ENCODE measurements around the gene PSPH.
"Not testable (repeated sequence)": the region's sequence is repeated elsewhere in the genome, so short reads cannot be mapped to it uniquely, and the experiment has no call there.

The PSPH gene

DNA sequence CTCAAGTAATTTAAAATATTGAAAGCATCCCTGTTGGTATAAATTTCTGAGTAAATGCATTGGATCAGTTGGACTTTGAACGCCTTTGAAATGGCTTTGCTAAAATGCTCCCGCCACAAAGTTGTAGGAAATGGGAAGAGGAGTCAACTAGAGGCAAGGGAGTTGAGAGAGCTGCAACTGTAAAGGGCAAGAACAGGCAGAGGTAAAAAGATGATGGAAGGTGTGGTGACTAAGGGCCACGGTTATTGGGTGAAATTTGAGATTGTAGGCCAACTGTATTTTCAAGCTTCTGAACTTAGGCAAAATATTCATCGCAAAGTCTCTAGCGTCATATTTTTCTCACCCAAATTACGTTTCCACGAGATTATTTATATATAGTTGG is 12.2 kb upstream of the PSPH start:
- Histone ChIP-seq H3K27me3 (no peaks in the 10 kb centered on the region), H3K27ac (peak overlapping the region; percentile 85), H3K36me3 (peaks cover 24% of the 10 kb centered on the region), H3K9me3 (no peaks in the 10 kb centered on the region), H3K4me3 (ENCODE audit: low read depth in 1 of 2, low read length in 1 of 2) (peak overlapping the region; percentile 80 to 90), H3K4me1 (ENCODE audit: control insufficient read depth in 1 of 2, insufficient read depth in 1 of 2, low read depth in 1 of 2, low read length in 1 of 2) (peaks cover 11 to 12% of the 10 kb centered on the region in 2 experiments)
- TF ChIP-seq, protein P1, sequence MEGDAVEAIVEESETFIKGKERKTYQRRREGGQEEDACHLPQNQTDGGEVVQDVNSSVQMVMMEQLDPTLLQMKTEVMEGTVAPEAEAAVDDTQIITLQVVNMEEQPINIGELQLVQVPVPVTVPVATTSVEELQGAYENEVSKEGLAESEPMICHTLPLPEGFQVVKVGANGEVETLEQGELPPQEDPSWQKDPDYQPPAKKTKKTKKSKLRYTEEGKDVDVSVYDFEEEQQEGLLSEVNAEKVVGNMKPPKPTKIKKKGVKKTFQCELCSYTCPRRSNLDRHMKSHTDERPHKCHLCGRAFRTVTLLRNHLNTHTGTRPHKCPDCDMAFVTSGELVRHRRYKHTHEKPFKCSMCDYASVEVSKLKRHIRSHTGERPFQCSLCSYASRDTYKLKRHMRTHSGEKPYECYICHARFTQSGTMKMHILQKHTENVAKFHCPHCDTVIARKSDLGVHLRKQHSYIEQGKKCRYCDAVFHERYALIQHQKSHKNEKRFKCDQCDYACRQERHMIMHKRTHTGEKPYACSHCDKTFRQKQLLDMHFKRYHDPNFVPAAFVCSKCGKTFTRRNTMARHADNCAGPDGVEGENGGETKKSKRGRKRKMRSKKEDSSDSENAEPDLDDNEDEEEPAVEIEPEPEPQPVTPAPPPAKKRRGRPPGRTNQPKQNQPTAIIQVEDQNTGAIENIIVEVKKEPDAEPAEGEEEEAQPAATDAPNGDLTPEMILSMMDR (IDR thresholded peaks at IDR 0.05) = no peak

DNA sequence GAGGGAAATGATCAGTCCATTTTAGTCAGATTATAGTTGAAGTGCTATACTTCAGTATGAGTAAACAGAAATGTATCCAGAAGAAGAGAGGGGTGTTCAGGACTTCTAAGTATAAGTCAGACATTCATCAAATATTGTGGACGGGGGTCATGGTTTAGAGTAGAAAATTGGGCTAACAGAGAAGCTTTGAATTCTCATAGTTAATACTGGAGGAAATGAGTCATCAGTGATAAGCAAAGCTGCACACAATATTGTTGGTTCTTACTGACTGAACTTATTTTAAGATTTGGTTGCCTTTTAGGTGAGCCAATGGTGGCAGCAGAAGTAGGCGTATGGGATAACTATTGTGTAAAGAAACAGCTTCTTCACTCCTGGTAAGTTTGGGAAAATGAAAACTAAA is 11.1 kb upstream of the PSPH start:
- H3K4me1 ChIP-seq (ENCODE audit: control insufficient read depth in 1 of 2, insufficient read depth in 1 of 2, low read depth in 1 of 2, low read length in 1 of 2) = peaks cover 11 to 12% of the 10 kb centered on the region in 2 experiments
- TF ChIP-seq, protein P1 (IDR thresholded peaks at IDR 0.05) = no peak
- H3K27me3 ChIP-seq = no peaks in the 10 kb centered on the region
- H3K27ac ChIP-seq = no peak overlapping the region
- H3K36me3 ChIP-seq = peaks cover 35% of the 10 kb centered on the region
- H3K9me3 ChIP-seq = no peaks in the 10 kb centered on the region
- no peak overlapping the region for H3K4me3 ChIP-seq (ENCODE audit: low read depth in 1 of 2, low read length in 1 of 2)

DNA sequence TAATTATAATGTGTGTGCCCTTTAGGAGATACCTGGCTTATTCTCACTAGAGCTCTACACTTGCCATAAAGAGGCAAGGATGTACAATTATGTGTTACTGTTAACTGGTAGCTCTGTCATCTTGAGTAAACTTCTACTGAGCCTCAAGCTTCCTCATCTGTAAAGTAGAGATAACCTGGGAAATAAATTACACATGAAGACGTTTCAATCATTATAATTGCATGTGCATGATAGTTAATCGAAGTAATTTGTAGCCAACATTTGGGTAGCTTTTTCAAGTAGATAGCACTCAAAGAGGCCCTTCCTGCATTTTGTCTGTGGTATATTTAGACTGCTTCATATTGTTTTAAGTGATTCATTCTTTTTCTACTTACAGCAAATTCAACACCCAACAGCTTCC is 2.7 kb upstream of the PSPH start:
- TF ChIP-seq, protein P1 (IDR thresholded peaks at IDR 0.05) = no peak

DNA sequence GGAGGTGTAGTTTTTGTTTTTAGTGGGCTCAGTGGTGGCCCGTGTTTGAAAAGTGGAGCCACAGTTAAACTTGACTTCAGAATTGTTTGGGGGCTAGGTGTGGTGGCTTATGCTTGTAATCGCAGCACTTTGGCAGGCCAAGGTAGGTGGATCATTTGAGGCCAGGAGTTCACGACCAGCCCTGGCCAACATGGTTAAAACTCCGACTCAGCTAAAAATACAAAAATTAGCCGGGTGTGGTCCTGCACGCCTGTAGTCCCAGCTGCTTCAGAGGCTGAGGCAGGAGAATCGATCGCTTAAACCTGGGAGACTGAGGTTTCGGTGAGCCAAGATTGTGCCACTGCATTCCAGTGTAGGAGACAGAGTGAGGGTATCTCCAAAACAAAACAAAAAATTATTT is 2.1 kb upstream of the PSPH start:
- H3K27me3 ChIP-seq = no peaks in the 10 kb centered on the region
- peaks cover 33% of the 10 kb centered on the region for H3K36me3 ChIP-seq
- no peak overlapping the region for H3K4me3 ChIP-seq (ENCODE audit: low read depth in 1 of 2, low read length in 1 of 2)
- TF ChIP-seq, protein P1 (IDR thresholded peaks at IDR 0.05) = no peak
- no peaks in the 10 kb centered on the region for H3K9me3 ChIP-seq
- no peak overlapping the region for H3K27ac ChIP-seq
- H3K4me1 ChIP-seq (ENCODE audit: control insufficient read depth in 1 of 2, insufficient read depth in 1 of 2, low read depth in 1 of 2, low read length in 1 of 2) = peaks cover 15 to 17% of the 10 kb centered on the region in 2 experiments

More for the DNA sequence above, 2.7 kb upstream of the PSPH start:
- peaks cover 40% of the 10 kb centered on the region for H3K36me3 ChIP-seq
- H3K27me3 ChIP-seq = no peaks in the 10 kb centered on the region
- no peak overlapping the region for H3K27ac ChIP-seq
- H3K4me3 ChIP-seq (ENCODE audit: low read depth in 1 of 2, low read length in 1 of 2) = no peak overlapping the region
- H3K4me1 ChIP-seq (ENCODE audit: control insufficient read depth in 1 of 2, insufficient read depth in 1 of 2, low read depth in 1 of 2, low read length in 1 of 2) = peaks cover 15 to 17% of the 10 kb centered on the region in 2 experiments
- H3K9me3 ChIP-seq = no peaks in the 10 kb centered on the region

DNA sequence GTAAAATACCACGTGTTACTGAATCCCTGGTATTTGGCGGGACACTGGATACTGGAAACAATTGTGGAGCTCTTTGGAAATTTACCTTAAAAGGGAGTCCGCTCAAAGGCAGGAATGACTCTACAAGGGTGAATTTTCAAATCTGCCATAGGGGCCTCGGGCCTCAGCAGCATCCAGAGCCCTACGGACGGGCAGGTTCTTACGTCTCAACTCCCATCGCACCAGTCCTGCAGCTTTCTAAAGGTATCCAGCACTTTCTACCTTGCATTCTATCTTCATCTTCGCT is 248 bp downstream of the PSPH start:
- Histone ChIP-seq H3K9me3 (no peaks in the 10 kb centered on the region), H3K4me3 (ENCODE audit: low read depth in 1 of 2, low read length in 1 of 2) (peak overlapping the region; percentile 88 to 90), H3K4me1 (ENCODE audit: control insufficient read depth in 1 of 2, insufficient read depth in 1 of 2, low read depth in 1 of 2, low read length in 1 of 2) (peaks cover 15 to 17% of the 10 kb centered on the region in 2 experiments), H3K27ac (peak overlapping the region; percentile 83), H3K27me3 (no peaks in the 10 kb centered on the region), H3K36me3 (peaks cover 10% of the 10 kb centered on the region)
- TF ChIP-seq, protein P1 (IDR thresholded peaks at IDR 0.05) = no peak

DNA sequence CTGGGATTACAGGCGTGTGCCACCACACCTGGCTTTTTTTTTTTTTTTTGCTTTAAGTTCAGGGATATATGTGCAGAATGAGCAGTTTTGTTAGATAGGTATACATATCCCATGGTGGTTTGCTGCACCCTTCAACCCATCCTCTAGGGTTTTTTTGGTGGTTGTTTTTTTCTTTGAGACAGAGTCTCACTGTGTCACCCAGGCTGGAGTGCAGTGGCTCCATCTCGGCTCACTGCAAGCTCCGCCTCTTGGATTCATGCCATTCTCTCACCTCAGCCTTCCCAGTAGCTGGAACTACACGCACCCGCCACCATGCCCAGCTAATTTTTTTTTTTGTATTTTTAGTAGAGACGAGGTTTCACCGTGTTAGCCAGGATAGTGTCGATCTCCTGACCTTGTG is 2.5 kb downstream of the PSPH start:
- not testable (repeated sequence) for H3K36me3 ChIP-seq; H3K27ac ChIP-seq; H3K27me3 ChIP-seq; H3K4me3 ChIP-seq (ENCODE audit: low read depth in 1 of 2, low read length in 1 of 2); H3K9me3 ChIP-seq
- H3K4me1 ChIP-seq (ENCODE audit: control insufficient read depth in 1 of 2, insufficient read depth in 1 of 2, low read depth in 1 of 2, low read length in 1 of 2) = peaks cover 15 to 17% of the 10 kb centered on the region in 2 experiments
